Upper lobe of left lung (tissue), 6 donors: ENCODE data around the gene MB. TPM values are rescaled to one million over a fixed set of nuclear protein-coding genes. Genes with fewer than 3 reads are reported as not detected.
A peak's percentile ranks its signal among the peaks of the same experiment; 100 is the strongest.

ENCODE experiments used
- ATAC-seq, 2 donors: fragments of 200-7000 bp; cut with Tn5 transposase; one replicate each; pipeline ENCODE4 v1.9.1; 2022; ENCODE audit warnings: mild to moderate bottlenecking in 2 of 2, moderate library complexity in 2 of 2; ENCODE audit not compliant: low FRiP score in 2 of 2
- DNase-seq, 2 donors: peaks; one replicate each; pipeline ENCODE4 v3.0.0-alpha.2; 2019 to 2020
- H3K27ac ChIP-seq, 4 donors: fragments of 200-600 bp; sonication (generic); one replicate each; pipeline ENCODE4 v1.5.1; 2016 to 2019
- H3K27me3 ChIP-seq, 4 donors: fragments of 200-600 bp; sonication (generic); one replicate each; pipeline ENCODE4 v1.5.1; 2017 to 2019
- H3K36me3 ChIP-seq, 4 donors: fragments of 200-600 bp; sonication (generic); one replicate each; pipeline ENCODE4 v1.5.1; 2016 to 2019
- H3K4me1 ChIP-seq, 4 donors: fragments of 200-600 bp; sonication (generic); one replicate each; pipeline ENCODE4 v1.5.1; 2018 to 2019
- H3K4me3 ChIP-seq, 4 donors: fragments of 200-600 bp; sonication (generic); one replicate each; pipeline ENCODE4 v1.5.1; 2017 to 2019; ENCODE audit warnings: mild to moderate bottlenecking in 2 of 4, moderate library complexity in 1 of 4
- H3K9me3 ChIP-seq, 4 donors: fragments of 200-600 bp; sonication (generic); one replicate each; pipeline ENCODE4 v1.5.1; 2018 to 2019
- EP300 ChIP-seq, 4 donors: sonication (generic); formaldehyde crosslinking; IDR thresholded peaks; one replicate each; pipeline ENCODE4 v1.5.1; 2017; ENCODE audit warnings: antibody characterized with exemption in 4 of 4, control low read depth in 2 of 4
- POLR2A ChIP-seq, 4 donors: fragments of 450-650 bp; IDR thresholded peaks; one replicate each; pipeline ENCODE4 v1.5.1; 2016 to 2017; ENCODE audit warnings: antibody characterized with exemption in 4 of 4, mild to moderate bottlenecking in 2 of 4
- POLR2AphosphoS5 ChIP-seq, 2 donors: sonication (generic); formaldehyde crosslinking; IDR thresholded peaks; one replicate each; pipeline ENCODE4 v1.5.1; 2017; ENCODE audit warnings: antibody characterized with exemption in 2 of 2
- WGBS, 2 donors: methylation state at CpG; one replicate each; pipeline ENCODE4 v1.1.5; 2017 to 2018; 5-methylcytosine and 5-hydroxymethylcytosine counted together
- total RNA-seq, 6 donors: library from RNA; depleted of rRNA in 4 of 6; stranded (reverse); fragments of >200 nt in 4 of 6; gene quantifications; one replicate each; pipeline versions ENCODE4 v1.1.0 to v1.2.1, GENCODE V29; 2016 to 2021
- TF ChIP-seq, protein P1 (sequence below), 6 experiments: fragments of 450-650 bp in 4 of 6; fragments of 200-600 bp in 2 of 6; sonication (generic) in 2 of 6; IDR thresholded peaks; one replicate each; pipeline ENCODE4 v1.5.1; 2016 to 2019; ENCODE audit warnings: antibody characterized with exemption in 6 of 6
- donor health status: DM: no; HTN: no; CAD: no; lungs with moderate emphysema.
- donor health status: DM: no; HTN: yes; CAD: no; lungs with severe emphysema.

MB gene
- total RNA-seq, 6 donors from 2014 or later, result 0.46 to 1.1 (median 0.98) TPM; not detected in 3

DNA sequence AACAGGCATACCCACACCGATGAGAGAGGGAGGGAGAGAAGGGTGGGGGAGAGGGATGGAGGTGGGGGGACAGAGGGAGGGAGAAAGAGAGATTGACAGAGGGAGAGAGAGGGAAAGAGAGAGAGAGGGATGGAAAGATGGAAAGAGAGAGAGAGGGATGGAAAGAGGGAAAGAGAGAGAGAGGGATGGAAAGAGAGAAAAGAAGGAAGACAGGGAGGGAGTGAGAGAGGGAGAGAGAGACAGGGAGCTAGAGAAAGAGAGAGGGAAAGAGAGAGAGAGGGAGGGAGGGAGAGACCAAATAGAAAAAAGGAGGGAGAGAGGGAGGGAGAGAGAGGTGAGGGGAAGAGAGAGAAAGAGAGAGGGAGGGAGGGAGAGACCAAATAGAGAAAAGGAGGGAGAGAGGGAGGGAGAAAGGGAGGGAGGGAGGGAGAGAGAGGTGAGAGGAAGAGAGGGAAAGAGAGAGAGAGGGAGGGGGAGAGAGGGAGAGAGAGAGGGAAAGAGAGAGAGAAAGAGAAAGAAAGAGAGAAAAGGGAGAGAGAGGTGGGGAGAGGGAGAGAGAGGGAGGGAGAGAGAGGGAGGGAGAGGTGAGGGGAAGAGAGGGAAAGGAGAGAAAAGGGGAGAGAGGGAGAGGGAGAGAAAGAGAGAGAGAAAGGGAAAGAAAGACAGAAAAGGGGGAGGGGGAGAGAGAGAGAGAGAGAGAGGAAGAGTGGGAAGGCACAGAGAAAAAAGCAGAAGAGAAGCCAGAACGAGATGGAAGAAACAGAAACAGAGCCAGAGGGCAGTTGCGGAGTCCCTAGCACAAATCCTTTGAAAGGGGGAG lies 23.8 kb downstream of the MB start:
- H3K27me3 ChIP-seq, result no peaks in the 10 kb centered on the region
- H3K27ac ChIP-seq, result no peak overlapping the region
- no peaks in the 10 kb centered on the region for H3K36me3 ChIP-seq
- no peaks in the 10 kb centered on the region for H3K9me3 ChIP-seq
- no peak for ATAC-seq
- DNase-seq, result no peak
- no peak overlapping the region for H3K4me3 ChIP-seq
- TF ChIP-seq EP300 (IDR thresholded peaks at IDR 0.05) (no peak), POLR2A (IDR thresholded peaks at IDR 0.05) (no peak), POLR2AphosphoS5 (IDR thresholded peaks at IDR 0.05) (no peak)
- TF ChIP-seq, protein P1, sequence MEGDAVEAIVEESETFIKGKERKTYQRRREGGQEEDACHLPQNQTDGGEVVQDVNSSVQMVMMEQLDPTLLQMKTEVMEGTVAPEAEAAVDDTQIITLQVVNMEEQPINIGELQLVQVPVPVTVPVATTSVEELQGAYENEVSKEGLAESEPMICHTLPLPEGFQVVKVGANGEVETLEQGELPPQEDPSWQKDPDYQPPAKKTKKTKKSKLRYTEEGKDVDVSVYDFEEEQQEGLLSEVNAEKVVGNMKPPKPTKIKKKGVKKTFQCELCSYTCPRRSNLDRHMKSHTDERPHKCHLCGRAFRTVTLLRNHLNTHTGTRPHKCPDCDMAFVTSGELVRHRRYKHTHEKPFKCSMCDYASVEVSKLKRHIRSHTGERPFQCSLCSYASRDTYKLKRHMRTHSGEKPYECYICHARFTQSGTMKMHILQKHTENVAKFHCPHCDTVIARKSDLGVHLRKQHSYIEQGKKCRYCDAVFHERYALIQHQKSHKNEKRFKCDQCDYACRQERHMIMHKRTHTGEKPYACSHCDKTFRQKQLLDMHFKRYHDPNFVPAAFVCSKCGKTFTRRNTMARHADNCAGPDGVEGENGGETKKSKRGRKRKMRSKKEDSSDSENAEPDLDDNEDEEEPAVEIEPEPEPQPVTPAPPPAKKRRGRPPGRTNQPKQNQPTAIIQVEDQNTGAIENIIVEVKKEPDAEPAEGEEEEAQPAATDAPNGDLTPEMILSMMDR (IDR thresholded peaks at IDR 0.05), result no peak
- H3K4me1 ChIP-seq, result peaks cover 0 to 21% (median 10%) of the 10 kb centered on the region in 4 donors
- 44 to 47% methylated on average over 3 of the region's 3 CpGs for WGBS, 2 donors

DNA sequence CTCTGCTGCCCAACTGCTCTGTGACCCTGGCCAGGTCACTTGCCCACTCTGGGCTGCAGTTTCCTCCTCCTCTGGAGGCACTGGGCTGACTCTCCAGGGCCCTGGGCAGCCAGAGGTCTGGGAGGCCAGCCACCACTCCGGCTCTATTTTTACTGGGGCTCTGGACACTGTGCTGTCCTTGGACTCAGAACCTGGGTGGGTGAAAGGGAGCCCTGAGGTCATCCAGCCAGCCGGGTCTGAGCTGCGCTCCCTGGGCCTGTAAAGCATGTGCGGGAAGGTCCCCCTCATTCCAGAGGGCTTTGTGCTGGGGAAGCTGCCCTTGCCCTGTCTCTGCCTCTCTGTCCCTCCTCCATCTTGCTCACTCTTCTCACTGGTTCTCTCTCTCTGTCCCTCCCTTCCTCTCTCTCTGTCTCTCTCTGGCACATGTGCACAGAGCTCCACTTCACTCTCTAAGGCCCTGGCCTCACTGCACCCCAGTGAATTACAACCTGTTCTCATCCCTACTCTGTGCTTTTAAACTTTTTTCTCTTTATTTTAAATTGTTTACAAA lies 24.6 kb downstream of the MB start:
- DNase-seq, result no peak
- Histone ChIP-seq H3K4me3 (no peak overlapping the region), H3K36me3 (no peaks in the 10 kb centered on the region), H3K9me3 (no peaks in the 10 kb centered on the region), H3K27me3 (no peaks in the 10 kb centered on the region), H3K4me1 (peaks cover 0 to 24% (median 13%) of the 10 kb centered on the region in 4 donors), H3K27ac (no peak overlapping the region)
- 70 to 80% methylated on average over 2 to 3 of the region's 4 CpGs for WGBS, 2 donors
- no peak for TF ChIP-seq POLR2A (IDR thresholded peaks at IDR 0.05)
- no peak for TF ChIP-seq POLR2AphosphoS5 (IDR thresholded peaks at IDR 0.05)
- TF ChIP-seq, protein P1 (IDR thresholded peaks at IDR 0.05), result no peak
- no peak for TF ChIP-seq EP300 (IDR thresholded peaks at IDR 0.05)
- ATAC-seq, result peak in 1 of 2 donors; percentile 12

DNA sequence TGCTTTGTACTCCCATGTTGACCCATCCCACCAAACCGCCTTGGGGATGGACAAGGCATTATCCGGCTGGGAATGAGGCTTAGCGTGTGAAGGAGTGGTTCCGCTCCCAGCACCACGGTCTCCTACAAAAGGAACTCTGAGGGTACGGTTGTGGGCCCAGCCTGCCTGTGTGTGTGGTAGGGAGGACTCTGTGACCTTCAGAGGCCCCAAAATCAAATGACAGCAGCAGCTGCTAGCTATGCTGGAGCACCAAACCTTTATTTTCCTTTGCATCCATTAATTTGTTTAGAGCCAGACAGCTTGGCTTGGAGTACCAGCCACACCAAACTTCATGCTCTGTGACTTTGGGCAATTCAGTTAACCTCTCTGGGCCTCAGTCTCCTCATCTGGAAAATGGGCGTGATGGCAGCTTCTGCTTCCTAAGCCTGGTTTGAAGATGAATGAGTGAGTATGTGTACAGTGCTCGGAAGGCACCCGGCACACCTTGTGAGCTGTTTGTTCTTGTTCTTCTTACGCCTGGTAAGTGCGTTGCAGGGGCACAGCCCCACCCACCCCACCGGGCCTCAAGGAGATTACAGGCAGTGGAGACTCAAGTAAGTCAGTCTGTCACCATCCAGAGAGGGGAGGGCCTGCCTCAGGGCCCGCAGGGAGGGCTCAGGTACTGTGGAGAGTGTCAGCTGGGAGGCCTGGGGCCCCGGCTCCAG lies 25.3 kb downstream of the MB start:
- 93 to 95% methylated on average over 11 to 12 of the region's 14 CpGs for WGBS, 2 donors
- no peak overlapping the region for H3K27ac ChIP-seq
- peak in 1 of 2 donors; percentile 17 for ATAC-seq
- H3K4me1 ChIP-seq, result peaks cover 0 to 27% (median 15%) of the 10 kb centered on the region in 4 donors
- no peaks in the 10 kb centered on the region for H3K27me3 ChIP-seq
- TF ChIP-seq, protein P1 (IDR thresholded peaks at IDR 0.05), result no peak
- no peak for TF ChIP-seq POLR2AphosphoS5 (IDR thresholded peaks at IDR 0.05)
- TF ChIP-seq EP300 (IDR thresholded peaks at IDR 0.05), result no peak
- TF ChIP-seq POLR2A (IDR thresholded peaks at IDR 0.05), result no peak
- peak in 1 of 2 donors; percentile 66 for DNase-seq
- no peaks in the 10 kb centered on the region for H3K36me3 ChIP-seq
- no peak overlapping the region for H3K4me3 ChIP-seq
- H3K9me3 ChIP-seq, result no peaks in the 10 kb centered on the region

DNA sequence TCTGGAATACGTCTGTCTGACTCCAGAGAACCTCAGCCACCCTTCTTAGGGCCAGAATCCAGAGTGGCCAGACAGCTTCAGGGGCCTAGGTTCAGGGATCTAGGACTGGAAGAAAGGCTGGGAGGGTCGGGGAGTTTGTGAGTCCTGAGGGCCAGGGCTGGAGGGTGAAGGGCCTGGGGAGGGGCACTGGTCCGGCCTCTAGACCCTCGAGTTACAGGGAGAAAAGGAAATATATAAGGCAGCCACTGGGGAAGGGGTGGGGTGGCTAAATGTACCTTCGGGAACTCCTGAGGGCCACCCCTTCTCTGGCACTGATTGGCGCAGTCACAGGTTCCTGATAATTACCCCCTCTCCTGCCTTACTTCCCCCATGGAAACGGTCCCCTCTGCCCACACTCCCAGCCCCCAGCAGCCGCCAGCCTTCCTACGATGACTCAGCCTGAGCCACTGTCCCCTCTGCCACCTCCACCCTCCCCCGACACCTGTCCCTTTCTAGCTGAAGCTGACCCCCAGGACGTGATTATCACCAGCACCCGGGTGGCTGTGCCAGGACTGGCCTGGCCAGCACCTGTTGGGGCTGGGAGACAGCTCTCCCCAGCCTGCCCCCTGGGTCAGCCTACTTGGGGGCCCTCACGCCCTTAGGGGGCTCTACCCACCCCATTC lies 26.4 kb downstream of the MB start:
- 70 to 74% methylated on average over 13 of the region's 13 CpGs for WGBS, 2 donors
- Histone ChIP-seq H3K27ac (no peak overlapping the region), H3K9me3 (no peaks in the 10 kb centered on the region), H3K4me3 (no peak overlapping the region), H3K4me1 (peaks cover 0 to 27% (median 15%) of the 10 kb centered on the region in 4 donors), H3K27me3 (no peaks in the 10 kb centered on the region), H3K36me3 (no peaks in the 10 kb centered on the region)
- ATAC-seq, result no peak
- TF ChIP-seq, protein P1 (IDR thresholded peaks at IDR 0.05), result no peak
- no peak for TF ChIP-seq POLR2AphosphoS5 (IDR thresholded peaks at IDR 0.05)
- no peak for TF ChIP-seq EP300 (IDR thresholded peaks at IDR 0.05)
- TF ChIP-seq POLR2A (IDR thresholded peaks at IDR 0.05), result no peak
- DNase-seq, result no peak
